ENCODE data around the gene TAGLN3.

The TAGLN3 gene

GRCh38 chr3:112048911-112049310, 50.2 kb downstream of the TAGLN3 start:
- DNase-seq (ENCODE audit: low spot score): no peak

- no peak for DNase-seq (ENCODE audit: low spot score)
These were observed 54.5 kb downstream of the TAGLN3 start for GRCh38 chr3:112053229-112053628.

- DNase-seq (ENCODE audit: low spot score): no peak
These were observed 57.8 kb downstream of the TAGLN3 start for GRCh38 chr3:112056451-112056929.

GRCh38 chr3:112059497-112059896, 60.8 kb downstream of the TAGLN3 start:
- no peak for DNase-seq (ENCODE audit: low spot score)

- DNase-seq (ENCODE audit: low spot score): no peak
These were observed 62.4 kb downstream of the TAGLN3 start for GRCh38 chr3:112061152-112061551.
